ENCODE results near the gene POLR2I.
"Not testable (repeated sequence)": the region's sequence is repeated elsewhere in the genome, so short reads cannot be mapped to it uniquely, and the experiment has no call there.

Gene POLR2I

DNA sequence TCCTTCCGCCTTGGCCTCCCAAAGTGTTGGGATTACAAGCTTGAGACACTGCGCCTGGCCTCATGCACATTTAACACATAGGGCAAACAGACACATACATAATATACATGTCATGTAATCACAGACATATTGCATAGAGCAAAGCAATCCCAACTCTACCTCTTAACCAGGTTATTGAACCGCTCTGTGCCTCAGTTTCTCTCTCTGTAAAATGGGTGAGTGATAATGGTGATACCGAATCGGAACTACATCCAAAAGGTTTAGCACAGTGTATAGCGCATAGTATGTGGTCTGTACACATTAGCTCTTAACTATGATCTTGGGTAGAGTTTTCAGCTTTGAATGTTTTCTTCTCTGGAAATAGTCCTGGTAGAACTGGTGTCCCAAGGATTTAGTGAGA, 29.9 kb upstream of the POLR2I start:
- Histone ChIP-seq H3K27me3 (ENCODE audit: control insufficient read depth, insufficient read depth, low read length) (no peaks in the 10 kb centered on the region), H3K9me3 (ENCODE audit: control insufficient read depth, insufficient read depth, low read depth, low read length) (no peaks in the 10 kb centered on the region), H3K4me3 (ENCODE audit: low read depth, low read length) (no peak overlapping the region), H3K9ac (ENCODE audit: low read length) (no peak overlapping the region), H3K4me1 (ENCODE audit: control insufficient read depth, insufficient read depth, low read length) (peaks cover 8% of the 10 kb centered on the region), H3K36me3 (ENCODE audit: control insufficient read depth, insufficient read depth, low read length) (peaks cover 68% of the 10 kb centered on the region), H3K27ac (ENCODE audit: low read depth, low read length) (no peak overlapping the region)

- Histone ChIP-seq H3K4me1 (ENCODE audit: control insufficient read depth, insufficient read depth, low read length) (peaks cover 8% of the 10 kb centered on the region), H3K27me3 (ENCODE audit: control insufficient read depth, insufficient read depth, low read length) (no peaks in the 10 kb centered on the region), H3K27ac (ENCODE audit: low read depth, low read length) (no peak overlapping the region), H3K9ac (ENCODE audit: low read length) (no peak overlapping the region), H3K4me3 (ENCODE audit: low read depth, low read length) (no peak overlapping the region), H3K36me3 (ENCODE audit: control insufficient read depth, insufficient read depth, low read length) (peaks cover 51% of the 10 kb centered on the region), H3K9me3 (ENCODE audit: control insufficient read depth, insufficient read depth, low read depth, low read length) (no peaks in the 10 kb centered on the region)
Observed at GRCh38 chr19:36142496-36142895, 27.8 kb upstream of the POLR2I start.

DNA sequence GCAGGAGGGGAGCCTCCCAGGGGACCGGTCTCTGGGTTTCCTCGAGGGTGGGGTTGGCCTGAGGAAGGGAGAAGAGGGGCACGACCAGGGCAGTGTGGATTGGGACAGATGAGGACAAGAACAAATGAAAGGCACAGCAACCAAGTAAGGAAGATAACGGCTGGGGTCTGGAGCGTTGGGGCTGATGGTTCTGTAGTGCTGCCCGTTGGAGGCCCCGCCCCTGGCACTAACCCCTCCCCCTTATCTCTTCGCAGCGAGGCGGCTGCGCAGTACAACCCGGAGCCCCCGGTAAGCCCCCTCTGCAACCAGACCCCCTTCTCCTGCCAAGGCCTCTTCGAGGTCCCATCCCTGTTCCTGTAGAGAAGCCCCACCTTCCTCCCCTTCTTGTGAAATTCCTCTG, 27.4 kb upstream of the POLR2I start:
- peak overlapping the region; percentile 66 for H3K4me3 ChIP-seq (ENCODE audit: low read depth, low read length)
- H3K27ac ChIP-seq (ENCODE audit: low read depth, low read length): no peak overlapping the region
- H3K9ac ChIP-seq (ENCODE audit: low read length): no peak overlapping the region
- no peaks in the 10 kb centered on the region for H3K9me3 ChIP-seq (ENCODE audit: control insufficient read depth, insufficient read depth, low read depth, low read length)
- H3K27me3 ChIP-seq (ENCODE audit: control insufficient read depth, insufficient read depth, low read length): no peaks in the 10 kb centered on the region
- H3K4me1 ChIP-seq (ENCODE audit: control insufficient read depth, insufficient read depth, low read length): peaks cover 8% of the 10 kb centered on the region
- peaks cover 47% of the 10 kb centered on the region for H3K36me3 ChIP-seq (ENCODE audit: control insufficient read depth, insufficient read depth, low read length)

GRCh38 chr19:36141039-36141927, 26.6 kb upstream of the POLR2I start:
- Histone ChIP-seq H3K9ac (ENCODE audit: low read length) (peak overlapping the region; percentile 95), H3K36me3 (ENCODE audit: control insufficient read depth, insufficient read depth, low read length) (peaks cover 40% of the 10 kb centered on the region), H3K27me3 (ENCODE audit: control insufficient read depth, insufficient read depth, low read length) (no peaks in the 10 kb centered on the region), H3K4me1 (ENCODE audit: control insufficient read depth, insufficient read depth, low read length) (peaks cover 8% of the 10 kb centered on the region), H3K4me3 (ENCODE audit: low read depth, low read length) (peak overlapping the region; percentile 95), H3K27ac (ENCODE audit: low read depth, low read length) (no peak overlapping the region), H3K9me3 (ENCODE audit: control insufficient read depth, insufficient read depth, low read depth, low read length) (no peaks in the 10 kb centered on the region)

DNA sequence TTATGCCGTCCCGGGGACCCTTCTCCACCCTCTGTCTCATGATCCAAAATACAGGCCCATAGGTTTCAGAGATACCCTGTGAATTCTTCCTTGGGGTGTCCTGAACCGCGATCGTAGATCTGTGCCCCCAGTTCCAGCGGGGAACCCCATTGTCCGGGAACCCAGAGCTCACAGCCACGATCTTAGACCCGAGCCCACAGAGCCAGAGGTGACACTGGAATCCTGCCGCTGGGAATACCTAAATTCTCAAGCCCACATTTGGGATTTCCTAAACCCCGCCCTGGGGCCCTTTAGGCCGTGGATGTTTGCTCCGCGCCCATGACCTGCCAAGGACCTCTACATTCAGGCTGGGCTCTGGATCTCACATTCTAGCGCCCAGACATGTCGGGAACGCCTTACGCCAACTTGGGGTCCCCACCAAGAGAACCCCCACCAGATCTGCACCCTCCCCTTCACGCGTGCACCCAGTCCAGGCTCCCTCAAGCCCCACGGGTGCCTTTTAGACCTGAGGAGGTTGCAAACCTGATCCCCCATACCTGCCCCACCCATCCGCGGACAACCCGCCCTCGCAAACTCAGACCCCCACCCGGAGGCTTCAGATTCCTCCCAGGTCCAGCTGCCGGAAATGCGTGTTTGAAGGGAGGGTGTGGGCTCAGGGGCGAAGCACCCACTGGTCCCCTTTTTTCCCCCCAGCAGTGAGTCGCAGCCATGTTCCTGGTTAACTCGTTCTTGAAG, 25.8 kb upstream of the POLR2I start:
- Histone ChIP-seq H3K9ac (ENCODE audit: low read length) (peak overlapping the region; percentile 95), H3K9me3 (ENCODE audit: control insufficient read depth, insufficient read depth, low read depth, low read length) (no peaks in the 10 kb centered on the region), H3K27me3 (ENCODE audit: control insufficient read depth, insufficient read depth, low read length) (no peaks in the 10 kb centered on the region), H3K4me1 (ENCODE audit: control insufficient read depth, insufficient read depth, low read length) (peaks cover 8% of the 10 kb centered on the region), H3K36me3 (ENCODE audit: control insufficient read depth, insufficient read depth, low read length) (peaks cover 32% of the 10 kb centered on the region), H3K4me3 (ENCODE audit: low read depth, low read length) (peak overlapping the region; percentile 95), H3K27ac (ENCODE audit: low read depth, low read length) (peak overlapping the region; percentile 88)

- peaks cover 24% of the 10 kb centered on the region for H3K36me3 ChIP-seq (ENCODE audit: control insufficient read depth, insufficient read depth, low read length)
- peak within 1 kb of the TSS; percentile 95 for H3K4me3 ChIP-seq (ENCODE audit: low read depth, low read length)
- no peaks in the 10 kb centered on the region for H3K9me3 ChIP-seq (ENCODE audit: control insufficient read depth, insufficient read depth, low read depth, low read length)
- H3K4me1 ChIP-seq (ENCODE audit: control insufficient read depth, insufficient read depth, low read length): peaks cover 8% of the 10 kb centered on the region
- no peaks in the 10 kb centered on the region for H3K27me3 ChIP-seq (ENCODE audit: control insufficient read depth, insufficient read depth, low read length)
- H3K27ac ChIP-seq (ENCODE audit: low read depth, low read length): peak within 1 kb of the TSS; percentile 88
- peak within 1 kb of the TSS; percentile 95 for H3K9ac ChIP-seq (ENCODE audit: low read length)
Observed at GRCh38 chr19:36139473-36140303, 25.0 kb upstream of the POLR2I start, which contains the start of gene CAPNS1. CAPNS1 (plus strand) TSS chr19:36140066; CDS start chr19:36141012, 946 bp downstream.

- H3K4me1 ChIP-seq (ENCODE audit: control insufficient read depth, insufficient read depth, low read length): peaks cover 8% of the 10 kb centered on the region
- no peak overlapping the region for H3K27ac ChIP-seq (ENCODE audit: low read depth, low read length)
Observed at GRCh38 chr19:36139120-36139472, 24.4 kb upstream of the POLR2I start.

DNA sequence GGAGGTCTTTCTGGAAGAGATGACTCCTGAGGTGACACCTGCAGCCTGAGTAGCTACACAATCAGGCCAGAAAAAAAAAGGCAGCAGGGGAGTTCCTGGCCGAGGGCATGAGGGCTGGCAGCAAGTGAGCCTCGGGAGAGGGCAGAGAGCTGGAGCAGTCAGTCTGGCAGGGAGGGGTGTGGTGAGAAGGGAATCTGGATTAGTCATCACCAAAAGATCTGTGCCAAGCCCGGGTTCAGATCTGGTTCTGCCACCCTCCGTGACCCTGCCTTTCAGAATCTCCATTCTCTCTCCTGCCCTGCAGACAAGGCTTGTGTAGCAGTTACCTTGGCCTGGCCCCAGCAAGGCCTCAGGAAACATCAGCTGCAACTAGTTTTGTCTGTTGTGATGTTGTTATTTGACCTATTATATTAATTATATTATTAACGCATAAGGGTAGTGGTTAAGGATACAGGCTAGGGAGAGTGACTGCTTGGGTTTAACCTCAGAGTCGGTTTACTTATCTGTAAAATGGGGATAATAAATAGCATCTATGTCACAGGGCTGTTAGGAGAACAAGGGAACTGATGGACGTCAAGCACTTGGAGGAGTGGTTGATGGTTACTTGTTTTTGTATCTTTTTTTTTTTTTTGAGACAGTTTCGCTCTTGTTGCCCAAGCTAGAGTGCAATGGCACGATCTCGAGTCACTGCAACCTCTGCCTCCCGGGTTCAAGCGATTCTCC, 22.4 kb upstream of the POLR2I start:
- Histone ChIP-seq H3K9ac (ENCODE audit: low read length) (no peak overlapping the region), H3K4me1 (ENCODE audit: control insufficient read depth, insufficient read depth, low read length) (peaks cover 8% of the 10 kb centered on the region), H3K27me3 (ENCODE audit: control insufficient read depth, insufficient read depth, low read length) (no peaks in the 10 kb centered on the region), H3K36me3 (ENCODE audit: control insufficient read depth, insufficient read depth, low read length) (peaks cover 6% of the 10 kb centered on the region; the same call in 1 of the 2 replicates), H3K27ac (ENCODE audit: low read depth, low read length) (no peak overlapping the region), H3K9me3 (ENCODE audit: control insufficient read depth, insufficient read depth, low read depth, low read length) (no peaks in the 10 kb centered on the region), H3K4me3 (ENCODE audit: low read depth, low read length) (no peak overlapping the region)

More at GRCh38 chr19:36139120-36139472, 24.4 kb upstream of the POLR2I start:
- Histone ChIP-seq H3K4me3 (ENCODE audit: low read depth, low read length) (peak overlapping the region; percentile 95), H3K9me3 (ENCODE audit: control insufficient read depth, insufficient read depth, low read depth, low read length) (no peaks in the 10 kb centered on the region), H3K27me3 (ENCODE audit: control insufficient read depth, insufficient read depth, low read length) (no peaks in the 10 kb centered on the region), H3K36me3 (ENCODE audit: control insufficient read depth, insufficient read depth, low read length) (peaks cover 18% of the 10 kb centered on the region), H3K9ac (ENCODE audit: low read length) (peak overlapping the region; percentile 87)

DNA sequence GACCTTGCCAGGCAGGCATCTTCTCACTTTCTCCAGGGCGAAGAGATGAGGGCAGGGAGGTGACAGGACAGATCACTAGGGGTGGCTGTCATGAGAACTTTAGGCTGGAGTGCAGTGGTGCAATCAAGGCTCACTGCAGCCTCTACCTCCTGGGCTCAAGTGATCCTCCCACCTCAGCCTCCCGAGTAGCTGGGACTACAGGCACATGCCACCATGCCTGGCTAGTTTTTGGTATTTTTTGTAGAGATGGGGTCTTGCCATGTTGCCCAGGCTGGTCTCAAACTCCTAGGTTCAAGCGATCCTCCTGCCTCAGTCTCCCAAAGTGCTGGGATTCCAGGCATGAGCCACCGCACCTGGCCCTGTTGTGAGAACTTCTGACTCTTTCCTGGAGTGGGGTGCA, 20.2 kb upstream of the POLR2I start:
- not testable (repeated sequence) for H3K36me3 ChIP-seq (ENCODE audit: control insufficient read depth, insufficient read depth, low read length); H3K27ac ChIP-seq (ENCODE audit: low read depth, low read length); H3K27me3 ChIP-seq (ENCODE audit: control insufficient read depth, insufficient read depth, low read length); H3K9ac ChIP-seq (ENCODE audit: low read length); H3K4me1 ChIP-seq (ENCODE audit: control insufficient read depth, insufficient read depth, low read length); H3K9me3 ChIP-seq (ENCODE audit: control insufficient read depth, insufficient read depth, low read depth, low read length); H3K4me3 ChIP-seq (ENCODE audit: low read depth, low read length)

DNA sequence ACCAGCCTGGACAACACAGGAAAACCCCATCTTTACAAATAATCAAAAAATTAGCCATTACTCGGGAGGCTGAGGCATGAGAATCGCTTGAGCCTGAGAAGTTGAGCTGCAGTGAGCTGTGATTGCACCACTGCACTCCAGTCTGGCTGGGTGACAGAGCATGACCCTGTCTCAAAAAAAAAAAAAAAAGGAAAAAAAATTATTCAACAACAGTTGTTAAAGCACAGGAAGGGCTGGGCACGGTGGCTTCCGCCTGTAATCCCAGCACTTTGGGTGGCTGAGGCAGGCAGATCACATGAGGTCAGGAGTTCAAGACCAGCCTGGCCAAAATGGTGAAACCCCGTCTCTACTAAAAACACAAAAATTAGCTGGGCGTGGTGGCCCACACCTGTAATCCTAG, 16.5 kb upstream of the POLR2I start:
- H3K36me3 ChIP-seq (ENCODE audit: control insufficient read depth, insufficient read depth, low read length); H3K9ac ChIP-seq (ENCODE audit: low read length); H3K27ac ChIP-seq (ENCODE audit: low read depth, low read length); H3K27me3 ChIP-seq (ENCODE audit: control insufficient read depth, insufficient read depth, low read length); H3K4me1 ChIP-seq (ENCODE audit: control insufficient read depth, insufficient read depth, low read length); H3K9me3 ChIP-seq (ENCODE audit: control insufficient read depth, insufficient read depth, low read depth, low read length); H3K4me3 ChIP-seq (ENCODE audit: low read depth, low read length): not testable (repeated sequence)

Measured in HUES6 (cell line).